H1 (cell line): Measurements from ENCODE around the gene SLC6A17. TPM values are rescaled to one million over a fixed set of nuclear protein-coding genes. Genes with fewer than 3 reads are reported as not detected.

Experiments used
- CBX8 ChIP-seq: fragments of 300-800, 300-1000 bp; sonication (generic); IDR thresholded peaks from 2 replicates; pipeline ENCODE4 v1.7.1; 2016; ENCODE audit warnings: low read depth, low read length, borderline replicate concordance
- CEBPB ChIP-seq: IDR thresholded peaks from 2 replicates; pipeline ENCODE4 v1.6.1; 2012; ENCODE audit warnings: low read depth, low read length
- MAFK ChIP-seq: IDR thresholded peaks from 2 replicates; pipeline ENCODE4 v1.6.1; 2012; ENCODE audit warnings: low read depth, mild to moderate bottlenecking, improper control_type of control experiment, low read length
- polyA plus RNA-seq, 7 experiments: library from polyadenylated mRNA; depleted of rRNA in 3 of 7; stranded (reverse) in 5 of 7; unstranded in 2 of 7; fragments of >200 nt in 5 of 7; fragments of 200-250 nt in 2 of 7; gene quantifications; 1 replicate in 5 of 7; 2 replicates in 1 of 7; 4 replicates in 1 of 7; pipeline versions ENCODE4 v1.2.1 to v1.2.3, GENCODE V29; 2011 to 2013; ENCODE audit warnings: missing spikeins in 2 of 7, mixed read lengths in 2 of 7
- total RNA-seq: library from RNA; stranded (reverse); fragmentation: NEBNext Ultra II Directional; extraction: Animal tissue kit (Norgen Biotek cat#: 25700); gene quantifications from 2 replicates; pipeline ENCODE4 v1.2.1, GENCODE V29; 2021

The SLC6A17 gene
- total and polyA plus RNA-seq, 2 of the 8 experiments (the other 6 are each of a cell fraction or from before 2014, with no cell fraction given), result 0.15 to 0.28 TPM

GRCh38 chr1:110196917-110197765, 46.8 kb downstream of the SLC6A17 start (continued):
- TF ChIP-seq CBX8 (no peak), MAFK (peak; percentile 51; the same call in 1 of the 2 replicates), CEBPB (no peak)
